ENCODE results near the gene POU2F1. TPM values are rescaled to one million over a fixed set of nuclear protein-coding genes. Genes with fewer than 3 reads are reported as not detected.

Gene POU2F1
- total RNA-seq, 1 experiment from 2014 or later = 25.3 TPM

DNA sequence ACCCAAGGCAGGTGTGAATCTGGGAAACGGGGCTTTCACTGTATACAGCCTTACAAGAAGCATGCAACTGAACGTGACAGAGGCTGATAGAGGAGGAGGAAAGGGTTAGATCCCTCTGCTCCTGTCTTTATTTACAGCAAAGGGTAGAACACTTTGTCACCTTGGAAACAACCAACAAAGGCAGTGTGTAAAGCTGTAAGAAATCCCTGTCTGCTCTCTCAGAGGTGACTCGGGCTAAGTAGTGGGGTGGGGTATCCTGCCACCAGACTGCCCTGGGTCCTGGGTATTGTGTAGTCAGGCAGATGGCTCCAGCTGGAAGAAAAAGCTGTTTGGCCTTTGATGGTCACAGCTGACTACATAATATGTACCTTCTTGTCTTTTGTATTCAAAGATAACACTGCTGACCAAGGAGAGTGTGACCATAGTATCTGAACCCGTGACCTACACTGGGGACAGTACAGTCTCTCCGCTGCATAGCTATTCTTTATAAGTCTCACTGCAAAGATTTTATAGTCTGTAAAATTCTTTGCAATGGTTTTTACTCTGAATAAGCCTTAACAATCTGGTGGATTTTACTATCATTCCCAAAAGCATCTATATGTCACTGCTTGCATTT is 22.1 kb upstream of the POU2F1 start:
- Mint-ChIP-seq H3K27ac (ENCODE audit: unreplicated experiment) (no peak overlapping the region), H3K9me3 (ENCODE audit: low read depth, unreplicated experiment) (no peaks in the 10 kb centered on the region), H3K4me3 (ENCODE audit: low read depth, unreplicated experiment) (no peak overlapping the region), H3K4me1 (ENCODE audit: low read depth, unreplicated experiment) (no peaks in the 10 kb centered on the region), H3K27me3 (ENCODE audit: unreplicated experiment) (no peaks in the 10 kb centered on the region), H3K36me3 (ENCODE audit: insufficient read depth, unreplicated experiment) (no peaks in the 10 kb centered on the region)
- intact Hi-C loops (cut with micrococcal nuclease; ENCODE audit: unreplicated experiment) = no loop called here
- TF ChIP-seq, protein P1, sequence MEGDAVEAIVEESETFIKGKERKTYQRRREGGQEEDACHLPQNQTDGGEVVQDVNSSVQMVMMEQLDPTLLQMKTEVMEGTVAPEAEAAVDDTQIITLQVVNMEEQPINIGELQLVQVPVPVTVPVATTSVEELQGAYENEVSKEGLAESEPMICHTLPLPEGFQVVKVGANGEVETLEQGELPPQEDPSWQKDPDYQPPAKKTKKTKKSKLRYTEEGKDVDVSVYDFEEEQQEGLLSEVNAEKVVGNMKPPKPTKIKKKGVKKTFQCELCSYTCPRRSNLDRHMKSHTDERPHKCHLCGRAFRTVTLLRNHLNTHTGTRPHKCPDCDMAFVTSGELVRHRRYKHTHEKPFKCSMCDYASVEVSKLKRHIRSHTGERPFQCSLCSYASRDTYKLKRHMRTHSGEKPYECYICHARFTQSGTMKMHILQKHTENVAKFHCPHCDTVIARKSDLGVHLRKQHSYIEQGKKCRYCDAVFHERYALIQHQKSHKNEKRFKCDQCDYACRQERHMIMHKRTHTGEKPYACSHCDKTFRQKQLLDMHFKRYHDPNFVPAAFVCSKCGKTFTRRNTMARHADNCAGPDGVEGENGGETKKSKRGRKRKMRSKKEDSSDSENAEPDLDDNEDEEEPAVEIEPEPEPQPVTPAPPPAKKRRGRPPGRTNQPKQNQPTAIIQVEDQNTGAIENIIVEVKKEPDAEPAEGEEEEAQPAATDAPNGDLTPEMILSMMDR (IDR thresholded peaks at IDR 0.05; ENCODE audit: unreplicated experiment) = no peak
- CTCF ChIA-PET = interaction anchor here (1.4 kb wide), 1 partner anchor 22 kb away, joined by 5 read pairs; the partner anchor contains the start of gene POU2F1
- no TSS peak for BruUV-seq (replicated peaks)
- no peak for DNase-seq

DNA sequence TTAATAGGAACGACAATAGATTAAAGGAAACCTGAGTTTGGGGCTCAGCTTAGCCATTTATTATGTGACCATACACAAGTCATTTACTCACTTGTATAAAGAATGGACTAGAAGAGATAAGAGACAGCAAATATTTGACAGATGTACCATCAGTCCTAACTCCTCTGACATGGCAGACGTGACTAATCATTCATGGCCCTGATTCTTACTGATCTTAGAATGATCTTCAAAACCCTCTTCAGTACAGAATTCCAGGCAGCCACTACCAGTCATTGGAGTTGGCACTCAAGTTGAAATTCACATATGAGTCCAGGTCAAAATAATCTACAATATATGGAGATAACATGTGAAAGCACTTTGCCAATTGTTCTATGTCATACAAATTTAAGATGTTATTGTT is 21.0 kb upstream of the POU2F1 start:
- CTCF ChIA-PET = interaction anchor here (1.1 kb wide), 1 partner anchor 21 kb away, joined by 3 read pairs; no protein-coding TSS in a partner anchor
- no TSS peak for BruUV-seq (replicated peaks)
- H3K27me3 Mint-ChIP-seq (ENCODE audit: unreplicated experiment) = no peaks in the 10 kb centered on the region
- no peak overlapping the region for H3K4me3 Mint-ChIP-seq (ENCODE audit: low read depth, unreplicated experiment)
- TF ChIP-seq, protein P1 (IDR thresholded peaks at IDR 0.05; ENCODE audit: unreplicated experiment) = no peak
- no peaks in the 10 kb centered on the region for H3K36me3 Mint-ChIP-seq (ENCODE audit: insufficient read depth, unreplicated experiment)
- no peak overlapping the region for H3K27ac Mint-ChIP-seq (ENCODE audit: unreplicated experiment)
- intact Hi-C loops (cut with micrococcal nuclease; ENCODE audit: unreplicated experiment) = no loop called here
- no peaks in the 10 kb centered on the region for H3K9me3 Mint-ChIP-seq (ENCODE audit: low read depth, unreplicated experiment)
- no peak for DNase-seq
- H3K4me1 Mint-ChIP-seq (ENCODE audit: low read depth, unreplicated experiment) = no peaks in the 10 kb centered on the region

DNA sequence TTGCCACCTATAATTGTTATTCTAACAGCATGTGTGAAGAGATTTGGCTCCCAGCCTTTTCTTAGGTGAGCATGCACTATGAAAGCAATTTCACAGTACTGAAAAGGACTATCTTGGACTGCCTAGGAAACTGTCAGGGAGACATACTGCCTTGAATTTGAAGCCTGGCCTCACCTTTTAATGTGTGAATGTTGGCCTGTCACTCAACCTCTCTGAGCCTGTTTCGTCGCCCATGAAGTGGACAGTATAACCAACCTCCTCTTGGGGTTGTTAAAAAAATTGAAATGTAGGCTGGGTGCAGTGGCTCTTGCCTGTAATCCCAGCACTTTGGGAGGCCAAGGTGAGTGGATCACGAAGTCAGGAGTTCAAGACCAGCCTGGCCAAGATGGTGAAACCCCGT is 20.4 kb upstream of the POU2F1 start:
- no peak overlapping the region for H3K27ac Mint-ChIP-seq (ENCODE audit: unreplicated experiment)
- no peaks in the 10 kb centered on the region for H3K36me3 Mint-ChIP-seq (ENCODE audit: insufficient read depth, unreplicated experiment)
- intact Hi-C loops (cut with micrococcal nuclease; ENCODE audit: unreplicated experiment) = no loop called here
- TF ChIP-seq, protein P1 (IDR thresholded peaks at IDR 0.05; ENCODE audit: unreplicated experiment) = no peak
- CTCF ChIA-PET = interaction anchor here (1.1 kb wide), 1 partner anchor 20 kb away, joined by 3 read pairs; no protein-coding TSS in a partner anchor
- H3K4me3 Mint-ChIP-seq (ENCODE audit: low read depth, unreplicated experiment) = no peak overlapping the region
- BruUV-seq (replicated peaks) = no TSS peak
- no peaks in the 10 kb centered on the region for H3K9me3 Mint-ChIP-seq (ENCODE audit: low read depth, unreplicated experiment)
- H3K27me3 Mint-ChIP-seq (ENCODE audit: unreplicated experiment) = no peaks in the 10 kb centered on the region
- no peaks in the 10 kb centered on the region for H3K4me1 Mint-ChIP-seq (ENCODE audit: low read depth, unreplicated experiment)
- DNase-seq = no peak

DNA sequence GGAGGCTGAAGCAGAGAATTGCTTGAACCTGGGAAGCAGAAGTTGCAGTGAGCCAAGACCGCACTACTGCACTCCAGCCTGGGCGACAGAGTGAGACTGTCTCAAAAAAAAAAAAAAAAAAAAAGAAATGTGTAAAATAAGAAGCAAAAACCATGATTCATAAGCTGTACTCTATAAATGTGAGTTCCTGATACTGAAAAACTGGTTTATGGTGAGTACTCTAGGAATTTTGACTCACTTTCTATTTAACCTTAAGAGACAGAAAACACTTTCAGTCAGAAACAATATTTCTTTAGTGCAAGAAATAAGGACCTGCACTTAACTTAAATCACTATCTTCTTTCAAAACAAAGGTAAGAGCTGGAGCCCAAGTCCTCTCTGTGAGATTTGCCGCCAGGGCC is 19.9 kb upstream of the POU2F1 start:
- no peak overlapping the region for H3K27ac Mint-ChIP-seq (ENCODE audit: unreplicated experiment)
- H3K27me3 Mint-ChIP-seq (ENCODE audit: unreplicated experiment) = no peaks in the 10 kb centered on the region
- H3K9me3 Mint-ChIP-seq (ENCODE audit: low read depth, unreplicated experiment) = peaks cover 3% of the 10 kb centered on the region
- TF ChIP-seq, protein P1 (IDR thresholded peaks at IDR 0.05; ENCODE audit: unreplicated experiment) = no peak
- H3K4me3 Mint-ChIP-seq (ENCODE audit: low read depth, unreplicated experiment) = no peak overlapping the region
- no peaks in the 10 kb centered on the region for H3K36me3 Mint-ChIP-seq (ENCODE audit: insufficient read depth, unreplicated experiment)
- no TSS peak for BruUV-seq (replicated peaks)
- intact Hi-C loops (cut with micrococcal nuclease; ENCODE audit: unreplicated experiment) = no loop called here
- H3K4me1 Mint-ChIP-seq (ENCODE audit: low read depth, unreplicated experiment) = no peaks in the 10 kb centered on the region
- CTCF ChIA-PET = interaction anchor here (0.6 kb wide), 1 partner anchor 209 kb away, joined by 4 read pairs; no protein-coding TSS in a partner anchor
- DNase-seq = no peak
